Measurements from ENCODE around the gene RETSAT.
A peak's percentile ranks its signal among the peaks of the same experiment; 100 is the strongest.
"Not testable (repeated sequence)": the region's sequence is repeated elsewhere in the genome, so short reads cannot be mapped to it uniquely, and the experiment has no call there.

Gene RETSAT

GRCh38 chr2:85377083-85377482 is 22.8 kb upstream of the RETSAT start:
- DNase-seq = no peak

GRCh38 chr2:85376291-85377065 is 22.1 kb upstream of the RETSAT start:
- DNase-seq = no peak

DNA sequence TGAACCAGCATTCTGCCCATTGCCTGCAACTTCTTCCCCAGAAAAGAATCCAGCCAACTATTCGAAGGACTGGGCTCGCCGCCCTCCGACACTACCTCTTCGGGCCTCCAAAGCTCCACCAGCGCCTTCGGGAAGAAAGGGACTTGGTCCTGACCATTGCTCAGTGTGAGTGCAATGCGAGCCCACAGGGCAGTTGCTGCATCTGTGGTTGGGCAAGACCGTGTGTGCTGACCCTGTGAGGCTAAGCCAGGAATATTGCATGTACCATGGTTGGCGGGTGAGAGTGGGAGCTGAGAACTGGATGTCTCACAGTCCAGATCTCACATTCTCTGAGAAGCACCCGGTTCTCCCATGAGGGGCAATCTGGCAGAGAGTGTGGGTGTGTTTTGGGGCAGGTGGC is 16.7 kb upstream of the RETSAT start:
- no peak for DNase-seq

- no peak for DNase-seq
These were observed 15.2 kb upstream of the RETSAT start for GRCh38 chr2:85369500-85369899.

GRCh38 chr2:85368921-85369320 is 14.6 kb upstream of the RETSAT start:
- no peak for DNase-seq

DNA sequence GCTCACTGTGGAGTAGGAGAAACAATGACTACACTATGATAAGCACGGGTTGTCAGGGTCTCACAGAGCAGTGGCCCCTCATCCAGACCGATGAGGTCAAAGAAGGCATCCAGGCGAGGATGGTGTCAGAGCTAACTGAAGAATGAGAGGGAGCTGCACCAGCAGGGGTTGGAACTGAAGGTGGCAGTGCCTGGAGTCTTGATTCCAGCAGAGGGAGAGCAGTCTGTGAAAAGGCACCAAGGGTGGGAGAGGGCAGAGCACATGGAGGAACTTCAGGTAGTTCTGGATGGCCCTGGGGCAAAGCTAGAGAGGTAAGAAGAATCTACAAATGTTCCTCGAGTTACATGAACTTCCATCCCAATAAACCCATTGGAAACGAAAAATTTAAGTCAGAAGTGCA is 12.9 kb upstream of the RETSAT start:
- no peak for DNase-seq

DNA sequence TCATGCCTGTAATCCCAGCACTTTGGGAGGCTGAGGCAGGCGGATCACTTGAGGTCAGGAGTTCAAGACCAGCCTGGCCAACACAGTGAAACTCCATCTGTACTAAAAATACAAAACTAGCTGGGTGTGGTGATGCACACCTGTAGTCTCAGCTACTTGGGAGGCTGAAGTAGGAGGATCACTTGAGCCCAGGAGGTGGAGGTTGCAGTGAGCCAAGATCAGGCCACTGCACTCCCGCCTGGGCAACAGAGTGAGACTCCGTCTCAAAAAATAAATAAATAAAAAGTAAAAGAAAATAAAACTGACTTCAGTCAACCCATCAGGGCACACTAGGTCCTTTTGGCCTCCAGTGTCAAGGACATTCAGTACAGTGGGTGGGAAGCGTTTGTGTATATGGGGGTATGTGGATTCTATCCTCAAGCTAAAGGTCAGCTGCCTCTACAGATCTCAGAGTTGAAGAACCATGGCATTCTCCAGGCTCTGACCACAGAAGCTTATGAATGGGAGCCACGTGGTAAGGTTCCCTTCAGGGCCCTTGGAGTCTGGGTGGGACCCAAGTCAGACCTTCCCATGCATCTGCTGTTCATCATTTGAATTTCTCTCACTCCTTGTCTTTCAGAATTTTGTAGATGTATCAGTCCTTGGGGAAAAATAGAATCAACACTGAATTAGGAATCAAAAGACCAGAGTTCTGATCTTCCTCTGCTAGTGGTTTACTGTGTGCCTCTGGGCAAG is 8.5 kb upstream of the RETSAT start:
- DNase-seq = not testable (repeated sequence)

GRCh38 chr2:85357736-85358135 is 3.4 kb upstream of the RETSAT start:
- no peak for DNase-seq

DNA sequence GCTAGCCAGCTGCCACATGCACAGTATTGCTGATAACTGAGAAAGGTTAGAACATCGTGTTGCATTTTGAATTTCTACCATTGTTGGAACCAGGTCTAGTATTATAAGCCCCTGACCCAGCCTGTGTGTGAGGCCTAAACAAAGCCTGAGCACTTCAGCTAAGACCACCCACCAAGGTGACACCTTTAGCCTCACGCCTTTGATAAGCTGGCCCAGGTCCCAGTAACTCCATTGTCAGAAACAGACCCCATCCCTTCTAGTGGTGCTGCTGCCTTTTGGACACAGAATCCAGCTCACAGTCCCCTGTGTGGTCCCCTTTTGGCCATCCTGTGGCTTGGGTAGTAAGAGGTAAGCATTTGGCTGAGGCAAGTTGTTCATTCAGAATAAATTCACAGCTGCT is 1.9 kb upstream of the RETSAT start:
- DNase-seq = no peak

- DNase-seq = no peak
These were observed 1.2 kb upstream of the RETSAT start for GRCh38 chr2:85355521-85355920.

DNA sequence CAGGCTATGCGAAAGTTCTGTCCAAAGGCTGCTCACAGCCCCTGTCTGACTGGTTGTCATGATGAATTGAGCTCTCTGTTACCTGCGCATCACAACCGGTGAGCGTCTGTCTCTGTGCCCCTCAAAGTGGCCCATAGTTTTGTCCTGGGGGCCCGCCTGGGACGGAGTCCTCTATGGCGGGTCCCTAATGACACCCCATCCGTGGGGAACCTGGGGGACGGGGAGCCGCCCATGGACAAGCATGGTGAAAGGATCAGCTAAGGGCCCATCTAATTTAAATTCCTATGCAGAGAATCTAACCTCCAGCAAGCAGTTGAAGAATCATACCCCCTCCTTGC is 714 bp upstream of the RETSAT start:
- no peak for DNase-seq

DNA sequence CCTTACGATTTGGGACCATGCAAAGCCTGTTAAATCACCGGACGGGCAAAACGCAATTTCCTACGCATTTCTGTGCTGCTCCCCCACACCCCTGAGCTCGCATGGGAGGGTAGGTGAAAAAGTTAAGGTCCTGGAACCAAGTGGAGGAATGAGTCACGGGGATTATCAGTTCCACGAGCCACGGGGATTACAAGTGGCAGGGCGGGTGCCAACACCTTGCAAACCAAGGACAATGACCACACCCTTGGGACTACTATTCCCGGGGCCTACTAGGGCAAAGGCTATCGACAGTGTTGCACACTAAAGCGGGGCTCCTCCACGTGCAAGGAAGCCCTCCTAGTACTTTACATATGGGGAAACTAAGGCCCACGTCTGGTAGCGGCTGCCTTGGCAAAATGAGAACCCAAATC is 447 bp downstream of the RETSAT start:
- peak in 1 of 2 experiments; percentile 8 for DNase-seq

DNA sequence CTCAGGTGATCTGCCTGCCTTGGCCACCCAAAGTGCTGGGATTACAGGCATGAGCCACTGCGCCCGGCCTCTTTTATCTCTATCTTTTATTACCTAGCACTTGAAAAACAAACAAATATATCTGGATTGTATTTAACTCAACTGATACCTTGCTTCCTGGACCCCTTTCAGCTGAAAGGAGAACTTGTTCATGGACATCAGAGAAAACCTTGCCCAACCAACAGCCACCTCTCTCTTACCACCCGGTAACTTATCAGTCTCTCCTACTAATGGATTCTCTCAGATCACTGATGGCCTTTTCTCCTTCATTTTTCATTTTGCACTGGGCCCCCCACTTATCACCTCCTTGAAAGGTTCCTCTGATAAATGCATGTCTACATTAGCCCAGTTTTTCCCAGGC is 6.7 kb downstream of the RETSAT start:
- DNase-seq = no peak

- no peak for DNase-seq
These were observed 9.9 kb downstream of the RETSAT start for GRCh38 chr2:85344356-85344954.

- DNase-seq = not testable (repeated sequence)
These were observed 11.0 kb downstream of the RETSAT start for GRCh38 chr2:85343207-85343895.

DNA sequence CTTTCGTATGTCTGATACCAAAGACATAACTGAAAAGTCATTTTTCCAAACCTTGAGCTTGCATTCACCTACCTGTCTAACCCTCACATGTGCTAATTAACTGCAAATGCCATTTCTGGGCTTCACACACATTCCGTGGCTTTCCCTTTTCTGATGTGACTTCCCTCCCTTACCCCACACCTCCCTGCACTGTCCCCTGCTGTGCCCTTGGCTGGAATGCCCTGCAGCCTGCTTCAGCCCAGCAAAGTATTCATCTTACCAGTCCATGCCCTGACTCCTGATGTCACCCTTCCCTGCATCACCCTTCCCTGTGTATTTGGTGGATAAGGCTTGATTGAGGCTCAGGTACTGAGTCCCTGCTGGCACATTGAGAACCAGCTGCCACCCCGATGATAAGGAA is 12.2 kb downstream of the RETSAT start:
- no peak for DNase-seq

DNA sequence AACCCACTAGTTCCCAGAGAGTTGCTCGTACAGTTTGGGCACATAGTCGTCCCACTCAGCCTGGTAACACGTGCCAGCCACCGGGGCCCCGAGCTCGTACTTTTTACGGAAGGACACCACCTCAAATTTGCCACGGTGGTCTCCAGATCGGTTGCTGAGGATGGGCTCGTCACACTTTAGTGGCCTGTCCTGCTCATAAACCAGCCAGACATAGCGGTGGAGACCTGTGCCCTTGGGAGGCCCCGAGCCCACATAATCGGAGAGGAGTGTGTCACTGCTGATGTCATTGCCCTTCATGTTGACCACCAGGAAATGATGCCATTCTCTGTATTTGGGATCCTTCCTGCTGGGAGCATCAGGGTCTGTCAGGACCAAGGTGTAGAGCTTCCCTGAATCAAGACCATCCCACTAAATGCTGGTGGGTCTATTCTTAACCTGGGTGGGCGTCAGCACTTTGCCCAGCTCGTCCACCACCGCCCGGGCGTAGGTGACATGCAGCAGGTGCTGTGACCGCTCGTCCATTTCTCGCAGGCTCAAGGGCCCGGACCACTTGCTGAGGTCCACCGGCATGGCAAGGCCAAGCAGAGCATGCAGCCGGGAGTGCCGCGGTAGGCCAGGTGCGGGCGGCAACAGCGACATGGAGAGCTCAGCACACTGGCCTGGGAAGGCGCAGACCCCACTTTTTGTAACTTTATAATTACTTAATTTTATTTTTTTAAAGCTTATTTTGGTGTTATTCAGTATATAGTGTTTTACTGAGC is 12.9 kb downstream of the RETSAT start:
- DNase-seq = no peak

DNA sequence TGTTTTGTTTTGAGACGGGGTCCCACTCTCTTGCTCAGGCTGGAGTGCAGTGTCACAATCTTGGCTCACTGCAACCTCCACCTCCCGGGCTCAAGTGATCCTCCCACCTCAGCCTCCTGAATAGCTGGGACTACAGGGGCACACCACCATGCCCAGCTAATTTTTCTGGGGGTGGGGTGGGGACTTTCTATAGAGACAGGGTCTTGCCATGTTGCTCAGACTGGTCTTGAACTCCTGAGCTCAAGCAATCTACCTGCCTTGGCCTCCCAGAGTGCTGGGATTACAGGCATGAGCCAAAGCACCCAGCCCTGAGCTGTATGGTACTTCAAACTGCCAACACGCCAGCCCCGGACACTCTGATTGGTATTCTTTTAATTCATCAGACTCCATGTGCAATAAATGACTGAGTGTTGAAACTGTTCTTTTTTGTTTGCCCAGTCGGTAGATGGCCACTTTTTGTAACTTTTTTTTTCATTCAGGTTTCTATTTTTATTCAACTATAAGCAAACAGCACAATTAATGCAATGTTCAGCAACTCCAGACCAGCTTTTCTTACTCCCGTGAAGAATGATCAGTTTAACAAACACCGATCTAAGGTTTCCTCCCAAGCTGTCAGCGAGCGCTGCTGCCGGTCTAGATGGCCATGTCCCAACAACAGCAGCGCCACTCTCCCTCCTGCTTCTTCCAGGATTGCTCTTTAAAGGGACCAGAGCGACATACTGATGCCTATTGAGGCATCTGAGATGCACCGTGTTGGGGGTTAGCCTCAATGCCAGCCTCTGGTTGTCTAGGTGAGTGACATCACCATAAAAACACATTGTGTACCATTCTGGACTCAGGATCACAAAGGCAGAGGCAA is 14.1 kb downstream of the RETSAT start:
- no peak for DNase-seq

DNA sequence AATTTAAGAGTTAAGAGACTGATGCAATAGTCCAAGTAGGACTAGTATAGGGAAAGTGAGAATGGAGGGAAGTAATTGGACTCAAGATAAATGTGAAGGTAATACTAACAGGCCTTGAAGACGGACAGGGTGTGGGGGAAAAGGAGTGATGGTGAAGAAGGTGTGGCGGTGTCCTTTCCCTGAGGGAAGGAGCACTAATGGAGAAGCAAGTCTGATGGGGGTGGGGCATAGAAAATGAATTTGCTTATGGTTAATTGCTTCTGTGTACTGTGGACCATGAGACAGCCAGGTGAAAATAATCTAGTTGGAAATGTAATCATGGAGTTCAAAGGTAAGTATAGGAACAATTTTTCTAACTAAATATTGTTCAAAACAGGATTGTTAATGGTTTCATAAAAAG is 19.4 kb downstream of the RETSAT start:
- DNase-seq = no peak

- not testable (repeated sequence) for DNase-seq
These were observed 20.5 kb downstream of the RETSAT start for GRCh38 chr2:85333877-85334276.

DNA sequence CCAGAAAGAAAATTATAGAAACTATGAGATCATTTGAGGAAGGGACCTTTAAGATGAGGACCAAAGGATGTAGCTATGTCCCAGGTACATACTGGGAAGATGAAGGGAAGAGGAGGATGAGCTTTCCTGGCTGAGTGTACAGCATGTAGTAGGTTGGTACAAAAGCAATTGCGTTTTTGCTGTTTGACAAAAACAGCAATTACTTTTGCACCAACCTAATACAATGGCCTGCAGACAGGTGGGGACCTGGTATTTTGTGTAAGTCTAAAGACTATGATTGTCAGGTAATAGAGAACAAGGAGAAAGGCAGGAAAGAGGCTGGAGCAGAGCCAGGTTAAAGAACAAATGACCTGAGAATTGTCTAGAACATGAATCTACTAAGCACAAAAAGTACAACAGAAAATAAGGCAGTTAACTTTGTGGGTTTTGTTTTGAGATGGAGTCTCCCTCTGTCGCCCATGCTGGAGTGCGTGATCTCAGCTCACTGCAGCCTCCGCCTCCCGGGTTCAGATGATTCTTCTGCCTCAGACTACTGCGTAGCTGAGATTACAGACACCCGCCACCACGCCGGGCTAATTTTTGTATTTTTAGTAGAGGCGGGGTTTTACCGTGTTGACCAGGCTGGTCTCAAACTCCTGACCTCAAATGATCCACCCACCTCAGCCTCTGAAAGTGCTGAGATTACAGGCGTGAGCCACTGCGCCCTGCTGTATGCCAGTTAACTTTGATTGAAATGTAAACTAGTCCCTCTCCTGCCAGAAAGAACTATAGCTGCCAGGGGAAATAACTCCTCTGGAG is 23.3 kb downstream of the RETSAT start:
- no peak for DNase-seq

All from AML-193 (cell line).